Measurements from ENCODE around the gene C1orf52. TPM values are rescaled to one million over a fixed set of nuclear protein-coding genes. Genes with fewer than 3 reads are reported as not detected.

Gene C1orf52
- total and polyA plus RNA-seq, 9 of the 15 experiments (the other 6 are each of a cell fraction or from before 2014, with no cell fraction given) = 17.0 to 38.5 (median 33.0) TPM

DNA sequence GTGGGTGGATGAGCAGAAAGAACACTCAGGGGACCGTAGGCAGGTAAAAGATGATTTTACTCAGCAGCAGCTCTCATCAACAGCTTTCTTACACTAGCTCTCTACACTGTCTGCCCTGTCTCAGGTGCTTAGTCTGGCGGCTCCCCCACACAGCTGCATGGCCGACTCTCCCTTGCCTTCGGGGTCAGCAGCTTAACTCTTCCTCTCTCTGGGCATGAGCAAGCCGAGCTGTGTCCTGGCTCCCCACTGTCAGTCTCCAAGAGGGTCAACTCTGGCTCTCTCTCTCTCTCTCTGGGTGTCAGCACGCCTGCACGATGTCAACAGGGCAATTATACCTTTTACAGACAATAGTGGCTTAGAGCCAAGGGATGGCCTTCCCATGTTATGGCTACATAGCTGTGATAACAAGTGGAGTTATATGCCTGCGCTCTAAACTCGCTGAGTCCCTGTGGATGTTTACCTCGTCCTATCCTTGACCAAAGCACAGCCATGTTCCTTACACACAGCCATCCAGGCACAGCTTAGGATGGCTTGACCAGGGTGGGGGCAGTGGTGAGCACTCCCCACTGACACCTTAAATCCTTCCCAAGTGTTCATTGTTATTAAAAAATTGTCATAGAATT is 20.1 kb upstream of the C1orf52 start (continued):
- TF ChIP-seq RBFOX2 (IDR thresholded peaks at IDR 0.05; ENCODE audit: low read depth, low read length) (0 out of 2 replicates have a peak, but pooled peaks have one; percentile 37), PTBP1 (IDR thresholded peaks at IDR 0.05; ENCODE audit: low read depth, low read length) (no peak), NR2F6 (CRISPR knock-in tag; IDR thresholded peaks at IDR 0.05) (no peak), CBX8 (IDR thresholded peaks at IDR 0.05; ENCODE audit: borderline replicate concordance, extremely low read depth, low read depth, low read length, poor library complexity, severe bottlenecking) (no peak), HES1 (IDR thresholded peaks at IDR 0.05; ENCODE audit: low read depth) (no peak), EWSR1 (IDR thresholded peaks at IDR 0.05; ENCODE audit: borderline replicate concordance, low read depth, partially characterized antibody) (no peak), SMARCE1 (IDR thresholded peaks at IDR 0.05) (no peak), VEZF1 (CRISPR knock-in tag; IDR thresholded peaks at IDR 0.05) (no peak), ETV1 (tag; conservative IDR thresholded peaks at IDR 0.05; ENCODE audit: low read depth) (peak; percentile 32; the same call in 1 of the 2 replicates), PRMT5 (CRISPR knock-in tag; IDR thresholded peaks at IDR 0.05) (no peak), U2AF1 (optimal IDR thresholded peaks at IDR 0.05; ENCODE audit: low read depth, low read length) (no peak), ZNF133 (CRISPR knock-in tag; IDR thresholded peaks at IDR 0.05) (no peak), ZNF444 (CRISPR knock-in tag; IDR thresholded peaks at IDR 0.05) (no peak), ARID3B (CRISPR knock-in tag; IDR thresholded peaks at IDR 0.05; ENCODE audit: borderline replicate concordance) (no peak), POLR3A (IDR thresholded peaks at IDR 0.05; ENCODE audit: borderline replicate concordance, extremely low read depth, insufficient read depth, insufficient read length) (no peak), MITF (IDR thresholded peaks at IDR 0.05) (no peak), NFE2 (IDR thresholded peaks at IDR 0.05; ENCODE audit: low read depth) (no peak)
- TF ChIP-seq, protein P1, sequence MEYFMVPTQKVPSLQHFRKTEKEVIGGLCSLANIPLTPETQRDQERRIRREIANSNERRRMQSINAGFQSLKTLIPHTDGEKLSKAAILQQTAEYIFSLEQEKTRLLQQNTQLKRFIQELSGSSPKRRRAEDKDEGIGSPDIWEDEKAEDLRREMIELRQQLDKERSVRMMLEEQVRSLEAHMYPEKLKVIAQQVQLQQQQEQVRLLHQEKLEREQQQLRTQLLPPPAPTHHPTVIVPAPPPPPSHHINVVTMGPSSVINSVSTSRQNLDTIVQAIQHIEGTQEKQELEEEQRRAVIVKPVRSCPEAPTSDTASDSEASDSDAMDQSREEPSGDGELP (CRISPR knock-in tag; IDR thresholded peaks at IDR 0.05; ENCODE audit: borderline replicate concordance) = no peak; the same call in 1 of the 2 replicates
- TF ChIP-seq, protein P2, sequence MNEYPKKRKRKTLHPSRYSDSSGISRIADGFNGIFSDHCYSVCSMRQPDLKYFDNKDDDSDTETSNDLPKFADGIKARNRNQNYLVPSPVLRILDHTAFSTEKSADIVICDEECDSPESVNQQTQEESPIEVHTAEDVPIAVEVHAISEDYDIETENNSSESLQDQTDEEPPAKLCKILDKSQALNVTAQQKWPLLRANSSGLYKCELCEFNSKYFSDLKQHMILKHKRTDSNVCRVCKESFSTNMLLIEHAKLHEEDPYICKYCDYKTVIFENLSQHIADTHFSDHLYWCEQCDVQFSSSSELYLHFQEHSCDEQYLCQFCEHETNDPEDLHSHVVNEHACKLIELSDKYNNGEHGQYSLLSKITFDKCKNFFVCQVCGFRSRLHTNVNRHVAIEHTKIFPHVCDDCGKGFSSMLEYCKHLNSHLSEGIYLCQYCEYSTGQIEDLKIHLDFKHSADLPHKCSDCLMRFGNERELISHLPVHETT (CRISPR knock-in tag; conservative IDR thresholded peaks at IDR 0.05 in 1 of 2, IDR thresholded peaks at IDR 0.05 in 1 of 2) = peak in 1 of 2 experiments; percentile 82; a peak in 2 of 4 replicates
